GM12878 (cell line): Measurements from ENCODE around the gene OSCP1. TPM values are rescaled to one million over a fixed set of nuclear protein-coding genes. Genes with fewer than 3 reads are reported as not detected.

Experiments used
- BHLHE40 ChIP-seq, 2 experiments: fragments of 450-650 bp in 1 of 2; IDR thresholded peaks; 2 replicates each; pipeline ENCODE4 v1.6.1; 2011 to 2017; ENCODE audit warnings: low read depth in 2 of 2, borderline replicate concordance in 1 of 2, improper control_type of control experiment in 1 of 2, low read length in 1 of 2, mild to moderate bottlenecking in 1 of 2
- BMI1 ChIP-seq: fragments of 450-650 bp; IDR thresholded peaks from 2 replicates; pipeline ENCODE4 v1.6.1; 2016; ENCODE audit warnings: mild to moderate bottlenecking, moderate library complexity, borderline replicate concordance
- CHD4 ChIP-seq: fragments of 200-600 bp; sonication (generic); IDR thresholded peaks from 2 replicates; pipeline ENCODE4 v1.6.1; 2016; ENCODE audit warnings: mild to moderate bottlenecking
- CTCF ChIP-seq, 3 experiments: IDR thresholded peaks in 2 of 3; conservative IDR thresholded peaks in 1 of 3; 2 replicates each; pipeline ENCODE4 v1.5.1; 2011; ENCODE audit warnings: low read depth in 3 of 3, low read length in 3 of 3, mild to moderate bottlenecking in 3 of 3, control low read depth in 2 of 3, moderate library complexity in 2 of 3, inconsistent platforms in 1 of 3, mixed read lengths in 1 of 3; ENCODE audit not compliant: control insufficient read depth in 2 of 3, insufficient read depth in 1 of 3; ENCODE audit errors: extremely low read depth in 1 of 3
- EED ChIP-seq: sonication (generic); IDR thresholded peaks from 2 replicates; pipeline ENCODE4 v1.6.1; 2016; ENCODE audit warnings: antibody characterized with exemption, low read depth
- JUNB ChIP-seq: IDR thresholded peaks from 2 replicates; pipeline ENCODE4 v1.6.1; 2016; ENCODE audit warnings: antibody characterized with exemption, mild to moderate bottlenecking
- MEF2B ChIP-seq: fragments of 450-650 bp; IDR thresholded peaks from 2 replicates; pipeline ENCODE4 v1.6.1; 2018; ENCODE audit warnings: mild to moderate bottlenecking, moderate library complexity; ENCODE audit not compliant: partially characterized antibody, poor library complexity, severe bottlenecking
- PRDM15 ChIP-seq: fragments of 450-650 bp; formaldehyde crosslinking; IDR thresholded peaks from 2 replicates; pipeline ENCODE4 v1.4.0; 2020; ENCODE audit warnings: mild to moderate bottlenecking, moderate library complexity
- RAD21 ChIP-seq: IDR thresholded peaks from 2 replicates; pipeline ENCODE4 v1.6.1; 2011; ENCODE audit warnings: mild to moderate bottlenecking, low read depth, low read length, moderate library complexity; ENCODE audit not compliant: insufficient read depth
- RB1 ChIP-seq: fragments of 450-650 bp; formaldehyde crosslinking; IDR thresholded peaks from 2 replicates; pipeline ENCODE4 v1.6.1; 2017; ENCODE audit warnings: mild to moderate bottlenecking, borderline replicate concordance
- RELA ChIP-seq: fragments of 450-650 bp; IDR thresholded peaks from 2 replicates; pipeline ENCODE4 v1.8.0; 2014; ENCODE audit warnings: borderline replicate concordance; ENCODE audit not compliant: partially characterized antibody
- SIX5 ChIP-seq: IDR thresholded peaks from 2 replicates; pipeline ENCODE4 v1.6.1; 2011; ENCODE audit warnings: mild to moderate bottlenecking, low read depth, low read length, moderate library complexity; ENCODE audit not compliant: severe bottlenecking
- SMC3 ChIP-seq: IDR thresholded peaks from 2 replicates; pipeline ENCODE4 v1.6.1; 2011; ENCODE audit warnings: low read length, improper control_type of control experiment, borderline replicate concordance
- TAF1 ChIP-seq: IDR thresholded peaks from 2 replicates; pipeline ENCODE4 v1.6.1; 2011; ENCODE audit warnings: mild to moderate bottlenecking, low read depth, low read length, borderline replicate concordance
- TCF12 ChIP-seq: IDR thresholded peaks from 2 replicates; pipeline ENCODE4 v1.6.1; 2011; ENCODE audit warnings: low read depth, mild to moderate bottlenecking, low read length
- WRNIP1 ChIP-seq: IDR thresholded peaks from 2 replicates; pipeline ENCODE4 v1.6.1; 2011; ENCODE audit warnings: low read depth, low read length, improper control_type of control experiment, borderline replicate concordance
- ZBTB11 ChIP-seq: fragments of 450-650 bp; formaldehyde crosslinking; IDR thresholded peaks from 2 replicates; pipeline ENCODE4 v1.5.0; 2022; ENCODE audit warnings: mild to moderate bottlenecking, missing genetic modification characterization
- ZNF217 ChIP-seq: fragments of 450-650 bp; IDR thresholded peaks from 2 replicates; pipeline ENCODE4 v1.6.1; 2017; ENCODE audit warnings: antibody characterized with exemption, mild to moderate bottlenecking
- ZNF274 ChIP-seq: IDR thresholded peaks from one replicate; pipeline ENCODE4 v1.8.0; 2011; ENCODE audit not compliant: insufficient read length, insufficient read depth
- ZNF622 ChIP-seq: fragments of 450-650 bp; IDR thresholded peaks from 2 replicates; pipeline ENCODE4 v1.6.1; 2017; ENCODE audit warnings: mild to moderate bottlenecking, inconsistent platforms
- polyA plus RNA-seq, 11 experiments: library from polyadenylated mRNA; depleted of rRNA in 4 of 11; unstranded in 6 of 11; stranded (reverse) in 5 of 11; fragments of >200 nt; fragmentation: Nextera tagmentation in 4 of 11; fragmentation: Illumina TruSeq in 1 of 11; extraction: Ambion mirVana in 4 of 11; extraction: Trizol in 1 of 11; gene quantifications; 1 replicate in 1 of 11; 2 replicates in 10 of 11; pipeline versions ENCODE4 v1.2.1 to v1.2.3, GENCODE V29; 2011 to 2016; ENCODE audit warnings: inconsistent platforms in 2 of 11, missing spikeins in 2 of 11, low read depth in 1 of 11
- total RNA-seq, 4 experiments: library from RNA; depleted of rRNA in 3 of 4; stranded (reverse); fragments of >200 nt in 3 of 4; fragmentation: Illumina TruSeq in 1 of 4; extraction: Trizol in 1 of 4; gene quantifications; 2 replicates each; pipeline versions ENCODE4 v1.2.1 to v1.2.3, GENCODE V29; 2013 to 2021
- TF ChIP-seq, protein P1 (sequence below): IDR thresholded peaks from 2 replicates; pipeline ENCODE4 v1.6.1; 2011; ENCODE audit warnings: mild to moderate bottlenecking, low read depth, low read length, moderate library complexity; ENCODE audit not compliant: insufficient replicate concordance

OSCP1 gene
- total and polyA plus RNA-seq, 10 of the 15 experiments (the other 5 are each of a cell fraction or from before 2014, with no cell fraction given), result 1.8 to 5.9 (median 3.0) TPM

DNA sequence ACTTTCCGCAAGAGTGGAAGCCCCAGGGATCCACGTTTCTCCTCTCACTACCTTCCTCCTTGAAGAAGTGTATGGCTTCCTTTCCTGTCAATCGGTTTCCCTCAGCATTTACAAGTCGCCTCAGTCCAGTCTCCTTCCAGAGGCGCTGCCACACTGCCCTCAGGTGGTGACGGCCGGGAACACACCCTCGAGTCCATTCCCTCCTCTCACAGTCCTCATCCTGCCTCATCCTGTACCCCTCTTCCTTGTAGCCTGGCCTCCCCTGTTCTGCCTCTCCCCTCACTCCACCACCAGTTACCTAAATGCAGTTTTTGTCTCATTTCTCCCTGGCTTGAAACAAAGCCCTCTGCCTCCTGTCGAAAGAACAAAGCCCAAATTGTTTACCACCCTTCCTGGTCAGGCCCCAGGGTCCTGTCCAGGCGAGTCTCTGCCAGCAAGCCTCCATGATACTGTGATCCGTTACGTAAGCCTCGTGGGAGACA, 29.4 kb downstream of the OSCP1 start (continued):
- peak; percentile 22 for TF ChIP-seq RELA
- peak in 1 of 2 experiments; percentile 48; a peak in 1 of 4 replicates for TF ChIP-seq BHLHE40 (IDR thresholded peaks at IDR 0.05; ENCODE audit: borderline replicate concordance in 1 of 2, low read depth in 2 of 2, low read length in 1 of 2)
- no peak for TF ChIP-seq TAF1
- no peak for TF ChIP-seq ZBTB11 (CRISPR knock-in tag)
- no peak for TF ChIP-seq JUNB
- no peak for TF ChIP-seq PRDM15 (CRISPR knock-in tag)
- no peak for TF ChIP-seq ZNF217
- TF ChIP-seq SMC3, result peak; percentile 99
- TF ChIP-seq BMI1, result no peak
- TF ChIP-seq, protein P1, sequence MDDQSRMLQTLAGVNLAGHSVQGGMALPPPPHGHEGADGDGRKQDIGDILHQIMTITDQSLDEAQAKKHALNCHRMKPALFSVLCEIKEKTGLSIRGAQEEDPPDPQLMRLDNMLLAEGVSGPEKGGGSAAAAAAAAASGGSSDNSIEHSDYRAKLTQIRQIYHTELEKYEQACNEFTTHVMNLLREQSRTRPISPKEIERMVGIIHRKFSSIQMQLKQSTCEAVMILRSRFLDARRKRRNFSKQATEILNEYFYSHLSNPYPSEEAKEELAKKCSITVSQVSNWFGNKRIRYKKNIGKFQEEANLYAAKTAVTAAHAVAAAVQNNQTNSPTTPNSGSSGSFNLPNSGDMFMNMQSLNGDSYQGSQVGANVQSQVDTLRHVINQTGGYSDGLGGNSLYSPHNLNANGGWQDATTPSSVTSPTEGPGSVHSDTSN, result peak; percentile 66
- no peak for TF ChIP-seq WRNIP1
- no peak for TF ChIP-seq SIX5
- no peak for TF ChIP-seq ZNF622
- no peak for TF ChIP-seq MEF2B
- no peak for TF ChIP-seq CHD4
- peak; percentile 95 to 98 (median 96); a peak in 5 of 6 replicates for TF ChIP-seq CTCF (IDR thresholded peaks at IDR 0.05 in 2 of 3, conservative IDR thresholded peaks at IDR 0.05 in 1 of 3; ENCODE audit: control insufficient read depth in 2 of 3, extremely low read depth in 1 of 3, insufficient read depth in 1 of 3, low read depth in 3 of 3, low read length in 3 of 3)
- TF ChIP-seq TCF12, result no peak
- no peak for TF ChIP-seq ZNF274
- TF ChIP-seq RB1, result peak; percentile 84; the same call in 1 of the 2 replicates
- TF ChIP-seq EED, result no peak
- TF ChIP-seq RAD21, result peak; percentile 97
